Measurements from ENCODE around the gene HEPACAM.

Gene HEPACAM

DNA sequence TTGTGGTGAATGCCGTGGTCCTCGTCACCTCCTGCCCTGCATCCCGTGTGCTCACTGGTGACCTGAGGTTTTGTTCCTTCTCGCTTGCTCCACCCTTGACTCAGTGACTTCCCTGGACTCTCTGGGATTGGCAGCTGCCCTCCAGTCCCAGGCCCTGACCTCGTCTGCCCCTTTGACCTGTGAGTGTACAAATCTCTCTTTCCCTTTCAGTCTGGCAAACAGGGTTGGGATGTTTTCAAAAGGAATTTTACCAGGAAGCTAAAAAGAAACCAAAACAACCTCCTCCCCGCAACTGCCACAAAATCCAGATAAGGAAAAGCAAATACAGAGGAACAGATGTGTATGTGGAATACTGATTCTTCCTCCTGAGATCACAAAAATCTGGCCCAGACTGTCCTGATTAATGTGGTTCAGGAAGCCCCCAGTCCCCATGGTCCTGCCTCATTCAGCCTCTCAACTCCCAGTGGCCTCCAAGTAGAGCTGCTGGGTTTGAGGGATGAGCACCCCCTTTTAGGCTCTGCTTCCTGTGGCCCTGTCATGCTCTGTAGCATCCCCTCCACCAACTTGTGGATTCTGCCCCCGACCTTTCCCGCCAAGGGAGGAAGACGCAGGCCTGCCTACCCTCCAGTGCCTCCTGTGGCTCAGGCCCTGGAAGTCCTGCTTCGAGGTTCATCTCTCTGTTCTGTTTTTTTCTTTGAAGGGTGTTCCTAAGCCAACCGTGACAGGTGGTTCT, 53.3 kb downstream of the HEPACAM start:
- no peak for DNase-seq

DNA sequence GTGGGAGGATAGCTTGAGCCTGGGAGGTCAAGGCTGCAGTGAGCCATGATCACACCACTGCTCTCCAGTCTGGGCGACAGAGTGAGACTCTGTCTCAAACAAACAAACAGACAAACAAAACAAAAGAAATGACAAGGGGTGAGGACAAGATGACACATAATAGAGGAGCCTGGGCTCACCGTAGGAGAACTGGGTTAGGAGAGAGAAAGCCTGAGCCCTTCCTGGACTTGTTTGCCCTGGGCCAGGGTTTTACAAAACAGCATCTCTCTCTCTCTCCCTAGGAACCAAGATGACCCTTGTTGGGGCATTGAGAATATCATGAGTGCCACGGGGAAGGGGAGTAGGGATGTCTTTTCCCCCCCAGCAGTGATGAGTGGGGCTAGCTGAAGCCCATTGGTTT, 54.9 kb downstream of the HEPACAM start:
- DNase-seq, result no peak

DNA sequence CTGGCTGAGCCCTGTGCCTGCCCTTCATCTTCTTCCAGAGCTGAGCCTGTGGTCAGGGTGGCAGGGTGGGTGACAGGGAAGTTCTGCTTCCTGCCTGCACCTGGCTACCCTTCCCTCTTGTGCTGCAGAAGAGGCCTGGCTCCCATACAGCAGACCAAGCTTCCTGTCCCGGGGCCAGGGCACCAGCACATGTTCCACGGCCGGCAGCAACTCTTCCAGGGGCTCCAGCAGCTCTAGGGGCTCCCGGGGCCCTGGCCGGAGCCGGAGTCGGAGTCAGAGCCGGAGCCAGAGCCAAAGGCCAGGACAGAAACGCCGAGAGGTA, 55.6 kb downstream of the HEPACAM start:
- no peak for DNase-seq

DNA sequence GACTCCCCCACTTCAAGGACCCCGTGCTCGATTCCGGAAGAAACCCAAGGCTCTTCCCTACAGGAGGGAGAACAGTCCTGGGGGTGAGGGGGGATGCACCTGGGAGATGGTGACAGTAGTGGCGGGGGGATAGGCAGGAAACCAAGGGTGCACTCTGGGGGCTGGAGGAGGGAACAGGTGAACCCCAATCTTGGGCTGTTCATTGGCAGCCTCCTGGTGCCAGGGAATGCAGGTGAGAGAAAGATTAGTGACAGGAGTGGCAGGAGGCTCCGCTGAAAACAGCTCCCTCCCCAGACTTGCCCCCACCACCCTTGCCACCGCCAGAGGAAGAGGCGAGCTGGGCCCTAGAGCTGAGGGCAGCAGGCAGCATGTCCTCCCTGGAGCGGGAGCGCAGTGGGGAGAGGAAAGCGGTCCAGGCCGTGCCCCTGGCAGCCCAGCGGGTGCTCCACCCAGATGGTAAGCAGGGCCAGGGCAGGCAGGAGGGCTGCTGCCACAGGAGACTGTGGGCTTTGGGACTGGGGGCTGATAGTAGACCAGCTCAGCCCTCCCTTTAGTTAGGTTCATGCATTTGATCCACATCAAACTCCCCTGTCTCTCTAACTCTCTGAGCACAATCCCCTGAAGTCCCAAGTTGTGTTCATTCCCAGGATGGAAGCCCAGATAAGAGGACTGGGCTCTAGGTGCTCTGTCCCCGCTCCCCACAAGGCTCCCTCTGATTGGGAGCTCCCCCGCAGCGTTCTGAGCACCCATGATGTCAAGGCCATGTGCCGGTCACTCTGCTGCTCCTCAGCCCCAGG, 56.2 kb downstream of the HEPACAM start:
- DNase-seq, result no peak

DNA sequence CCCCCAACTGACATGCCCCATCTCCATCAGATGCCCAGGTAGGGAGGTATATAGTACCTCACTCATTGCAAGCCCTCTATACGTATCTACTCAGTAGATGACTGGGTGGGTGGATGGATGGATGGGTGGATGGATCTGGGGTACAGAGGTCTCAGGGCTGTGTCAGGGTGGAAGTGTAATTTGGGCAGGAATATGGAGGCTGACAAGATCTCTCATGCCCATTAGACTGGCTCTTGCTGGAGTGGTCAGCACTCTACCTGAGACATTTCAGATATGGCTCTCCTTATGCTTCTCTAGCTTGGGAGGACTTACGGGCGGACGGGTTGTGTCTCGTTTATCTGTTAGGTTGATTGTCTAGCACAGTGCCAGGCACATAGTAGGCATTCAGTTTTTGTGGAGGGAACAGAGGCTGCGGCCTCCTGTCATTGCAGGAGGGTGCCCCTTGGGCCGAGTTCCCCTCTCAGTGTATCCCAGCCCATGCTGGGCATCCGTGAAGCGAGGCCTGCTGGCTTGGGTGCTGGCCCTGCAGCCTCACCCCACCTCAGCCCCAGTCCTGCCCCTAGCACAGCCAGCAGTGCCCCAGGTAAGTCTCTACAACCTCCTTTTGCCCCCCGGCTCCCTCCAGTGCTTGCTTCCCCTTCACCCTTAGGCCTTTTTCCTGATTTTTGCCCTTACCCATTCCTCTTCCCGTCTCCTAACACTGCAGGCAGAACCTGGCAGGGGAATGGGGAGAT, 56.9 kb downstream of the HEPACAM start:
- no peak for DNase-seq

DNA sequence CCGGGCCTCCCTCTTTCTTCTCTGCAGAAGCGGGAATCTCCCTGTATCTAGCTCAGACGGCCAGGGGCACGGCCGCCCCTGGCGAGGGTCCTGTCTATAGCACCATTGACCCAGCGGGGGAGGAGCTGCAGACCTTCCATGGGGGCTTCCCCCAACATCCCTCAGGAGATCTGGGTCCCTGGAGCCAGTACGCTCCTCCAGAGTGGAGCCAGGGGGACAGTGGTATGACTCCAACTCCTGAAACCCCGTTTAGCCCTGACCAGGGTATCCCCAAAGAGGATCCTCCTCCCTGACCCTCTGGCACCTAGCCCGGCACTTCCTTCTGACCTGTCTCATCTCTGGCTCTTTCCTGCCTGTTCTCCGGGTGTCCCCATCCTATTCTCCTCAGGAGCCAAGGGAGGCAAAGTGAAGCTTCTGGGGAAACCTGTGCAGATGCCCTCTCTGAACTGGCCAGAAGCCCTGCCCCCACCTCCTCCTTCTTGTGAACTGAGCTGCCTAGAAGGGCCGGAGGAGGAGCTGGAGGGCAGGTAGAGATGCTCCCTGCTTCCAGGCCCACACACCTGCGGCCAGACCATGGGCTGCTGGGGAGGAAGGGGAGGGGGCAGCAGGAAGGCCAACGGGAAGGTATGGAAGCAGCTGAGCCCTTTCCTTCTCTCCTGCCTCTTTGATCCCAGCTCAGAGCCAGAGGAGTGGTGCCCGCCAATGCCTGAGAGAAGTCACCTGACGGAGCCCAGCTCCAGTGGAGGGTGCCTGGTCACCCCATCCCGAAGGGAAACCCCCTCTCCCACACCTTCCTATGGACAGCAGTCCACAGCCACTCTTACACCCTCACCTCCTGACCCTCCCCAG, 57.7 kb downstream of the HEPACAM start:
- DNase-seq, result no peak

DNA sequence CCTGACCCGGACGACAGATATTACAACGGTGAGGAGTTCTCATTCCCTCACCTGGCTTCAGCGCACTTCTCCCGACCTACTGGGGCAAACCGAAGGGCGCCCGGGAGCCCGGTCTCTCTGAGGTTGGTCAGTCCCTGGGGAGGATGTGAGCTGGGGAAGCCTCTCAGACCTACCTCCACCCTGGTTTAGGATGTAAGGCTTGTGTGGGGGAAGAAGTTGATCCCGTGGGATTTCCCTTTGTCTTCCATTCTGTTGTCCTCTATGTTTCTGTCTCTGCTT, 58.3 kb downstream of the HEPACAM start:
- DNase-seq, result no peak

DNA sequence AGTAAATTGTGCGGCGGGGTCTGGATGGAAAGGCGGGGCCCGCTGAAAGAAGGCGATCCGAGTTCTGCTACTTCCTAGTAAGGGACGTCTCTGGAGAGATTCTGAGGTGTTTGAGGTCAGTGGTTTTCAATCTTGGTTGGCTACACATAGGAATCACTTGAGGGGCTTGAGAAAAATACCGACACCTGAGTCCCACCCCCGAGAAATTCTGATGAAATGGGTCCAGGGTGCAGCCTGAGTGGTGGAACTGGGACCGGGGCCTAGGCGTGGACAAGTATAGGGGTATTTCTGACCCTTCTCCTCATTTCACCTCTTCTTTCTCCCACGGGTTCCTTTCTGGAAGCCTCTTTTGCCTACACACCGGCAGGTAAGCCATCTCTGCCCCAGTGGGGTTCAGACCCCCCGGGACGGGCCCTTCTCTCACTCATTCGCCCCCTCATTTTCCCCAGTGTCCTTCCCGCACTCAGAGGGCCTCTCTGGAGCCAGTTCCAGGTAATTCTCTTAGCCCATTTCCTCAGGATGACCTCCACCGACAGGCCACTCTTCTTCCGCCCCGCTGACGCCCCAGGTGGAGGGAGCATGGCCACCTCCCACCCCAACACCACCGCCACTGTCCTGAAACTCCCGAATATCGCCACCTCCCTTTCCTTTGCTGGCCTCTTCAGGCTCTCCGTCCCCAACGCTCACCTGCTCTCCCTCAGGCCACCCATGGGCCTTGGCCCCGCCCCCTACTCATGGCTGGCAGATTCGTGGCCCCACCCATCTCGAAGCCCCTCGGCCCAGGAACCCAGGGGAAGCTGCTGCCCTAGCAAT, 58.8 kb downstream of the HEPACAM start:
- DNase-seq, result no peak

DNA sequence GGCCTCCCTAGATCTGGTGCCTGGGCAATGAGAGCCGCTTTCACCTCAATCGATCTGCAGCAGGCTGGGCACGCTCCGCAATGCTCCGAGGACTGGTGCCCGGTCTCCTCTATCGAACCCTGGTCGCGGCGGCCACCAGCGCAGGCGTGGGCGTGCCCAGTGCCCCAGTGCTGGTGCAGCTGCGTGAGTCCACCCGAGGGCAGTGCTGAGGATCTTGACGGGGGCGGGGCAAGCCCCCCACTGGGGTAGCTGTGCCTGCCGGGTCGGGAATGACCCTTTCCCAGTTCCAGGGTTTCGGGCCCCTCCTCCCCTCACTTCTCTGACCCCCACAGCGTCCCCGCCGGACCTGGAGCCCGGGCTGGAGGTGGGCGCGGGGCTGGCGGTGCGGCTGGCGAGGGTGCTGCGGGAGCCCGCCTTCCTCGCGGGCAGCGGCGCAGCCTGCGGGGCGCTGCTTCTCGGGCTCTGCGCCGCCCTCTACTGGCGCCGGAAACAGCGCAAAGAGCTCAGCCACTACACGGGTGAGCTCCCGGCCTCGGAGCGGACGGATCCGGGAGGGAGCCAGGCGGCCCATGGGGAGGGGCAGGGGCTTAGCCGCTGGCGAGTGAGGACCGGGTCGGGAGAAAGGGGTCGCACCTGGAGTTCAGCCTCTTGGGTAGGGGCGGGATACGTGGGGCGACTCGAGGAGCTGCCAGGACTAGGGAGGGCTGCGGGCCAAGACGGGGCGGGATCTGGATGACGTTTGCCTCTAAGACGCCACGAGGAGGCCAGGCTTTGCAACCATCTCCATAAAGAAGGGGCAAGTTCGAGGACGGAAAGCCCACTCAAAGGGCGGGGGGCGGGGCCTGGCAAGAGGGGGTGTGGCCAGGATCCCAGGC, 59.7 kb downstream of the HEPACAM start:
- DNase-seq, result peak; percentile 62

DNA sequence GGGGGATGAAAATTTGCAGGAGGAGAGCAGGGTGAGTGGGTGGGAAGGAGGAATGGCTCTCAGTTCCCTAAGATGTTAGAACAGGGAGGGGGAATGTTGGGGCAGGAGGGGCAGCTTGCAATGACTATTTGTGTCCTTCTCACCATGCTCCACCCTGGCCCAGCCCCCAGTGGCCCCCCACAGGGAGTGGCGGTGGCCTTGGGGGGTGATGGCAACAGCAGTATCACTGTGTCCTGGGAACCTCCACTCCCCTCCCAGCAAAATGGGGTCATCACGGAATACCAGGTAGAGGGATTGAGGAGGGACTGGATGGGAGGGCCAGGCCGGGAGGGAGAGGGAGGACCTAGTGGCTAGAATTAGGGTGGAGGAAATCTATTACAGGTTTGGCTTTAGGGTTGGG, 60.4 kb downstream of the HEPACAM start:
- no peak for DNase-seq

DNA sequence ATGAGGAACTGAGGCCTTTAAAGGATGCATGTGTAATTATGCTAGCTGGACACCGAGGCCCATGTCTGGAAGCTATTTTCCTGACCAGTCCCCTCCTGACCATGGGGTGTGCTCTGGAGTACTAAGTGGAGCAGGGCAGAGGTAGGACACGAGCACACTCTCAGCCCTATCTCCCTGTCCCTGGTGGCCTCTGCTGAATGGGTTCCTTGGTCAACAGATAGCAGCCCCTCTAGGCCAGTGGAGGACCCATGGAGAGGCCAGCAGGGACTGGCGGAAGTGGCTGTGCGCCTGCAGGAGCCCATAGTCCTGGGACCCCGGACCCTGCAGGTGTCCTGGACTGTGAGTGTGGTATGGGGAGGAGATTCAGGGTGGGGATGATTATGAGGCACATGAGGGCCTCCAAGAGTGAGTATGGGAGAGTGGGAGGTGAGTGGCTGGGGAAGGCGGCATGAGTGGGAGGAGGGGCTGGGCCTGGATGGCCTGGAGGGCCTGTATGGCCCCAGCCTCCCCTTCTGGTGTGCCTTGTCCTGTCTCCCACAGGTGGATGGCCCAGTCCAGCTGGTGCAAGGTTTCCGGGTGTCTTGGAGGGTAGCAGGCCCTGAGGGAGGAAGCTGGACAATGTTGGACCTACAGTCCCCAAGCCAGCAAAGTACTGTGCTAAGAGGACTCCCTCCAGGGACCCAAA, 61.1 kb downstream of the HEPACAM start:
- DNase-seq, result no peak

DNA sequence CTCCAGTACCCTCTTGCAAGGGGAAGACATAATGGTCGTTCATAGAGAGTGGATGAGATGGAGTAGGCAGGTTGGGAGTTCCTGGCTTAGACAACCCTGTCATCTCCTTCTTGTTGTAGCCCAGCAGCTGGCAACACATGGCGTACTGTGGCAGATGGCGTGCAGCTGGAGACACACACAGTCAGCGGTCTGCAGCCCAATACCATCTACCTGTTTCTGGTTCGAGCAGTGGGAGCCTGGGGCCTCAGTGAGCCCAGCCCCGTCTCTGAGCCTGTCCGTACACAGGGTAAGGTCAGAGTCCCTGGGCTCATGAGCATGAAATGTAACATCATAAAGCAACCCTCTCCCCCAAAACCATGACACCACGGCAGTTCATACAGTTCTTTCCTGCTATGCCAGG, 61.9 kb downstream of the HEPACAM start:
- no peak for DNase-seq

DNA sequence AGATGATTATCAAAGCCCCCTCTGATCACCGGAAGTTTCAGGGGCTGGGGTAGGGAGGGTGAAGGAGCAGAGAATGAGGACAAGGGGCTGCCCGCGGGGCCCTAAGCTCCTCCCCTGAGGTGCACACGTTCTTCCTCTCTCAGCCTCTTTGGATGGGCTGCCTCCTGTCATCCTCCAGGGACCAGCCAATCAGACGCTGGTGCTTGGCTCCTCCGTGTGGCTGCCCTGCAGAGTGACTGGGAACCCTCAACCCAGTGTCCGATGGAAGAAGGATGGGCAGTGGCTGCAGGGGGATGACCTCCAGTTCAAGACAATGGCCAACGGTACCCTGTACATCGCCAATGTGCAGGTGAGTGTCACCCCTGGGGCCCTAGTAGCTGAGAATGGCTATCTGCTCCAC, 63.1 kb downstream of the HEPACAM start:
- no peak for DNase-seq

DNA sequence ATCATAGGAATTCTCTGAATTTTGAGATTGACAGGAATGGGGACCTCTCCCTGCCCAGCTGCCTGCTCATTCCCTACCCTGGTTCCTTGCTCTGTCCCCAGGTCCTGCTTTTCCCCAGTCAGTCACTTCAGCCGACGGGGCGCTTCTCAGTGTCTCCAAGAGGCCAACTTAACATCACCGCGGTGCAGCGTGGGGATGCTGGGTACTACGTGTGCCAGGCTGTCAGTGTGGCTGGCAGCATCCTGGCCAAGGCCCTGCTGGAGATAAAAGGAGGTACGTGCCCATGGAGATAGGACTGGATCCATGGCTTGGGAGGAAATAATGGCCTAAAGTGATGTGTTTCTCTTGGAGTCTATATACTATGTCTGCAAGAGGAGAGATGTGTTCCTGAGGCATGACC, 63.6 kb downstream of the HEPACAM start:
- no peak for DNase-seq

DNA sequence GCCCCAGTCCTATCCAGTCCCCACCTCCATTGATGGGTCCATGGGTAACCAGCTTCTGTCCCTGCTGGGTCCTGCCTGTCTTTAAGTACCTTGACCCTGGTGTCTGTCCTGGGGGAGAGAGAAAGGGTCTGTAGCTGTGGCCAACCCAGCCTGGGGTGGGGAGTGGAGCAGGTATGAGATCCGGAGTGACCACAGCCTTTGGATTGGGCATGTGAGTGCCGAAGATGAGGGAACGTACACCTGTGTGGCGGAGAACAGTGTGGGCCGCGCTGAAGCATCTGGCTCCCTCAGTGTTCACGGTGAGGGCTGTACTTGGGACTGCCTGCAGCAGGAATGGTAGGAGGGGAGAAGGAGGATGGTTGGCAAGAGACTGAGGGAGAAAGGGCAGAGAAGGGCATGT, 65.4 kb downstream of the HEPACAM start:
- no peak for DNase-seq

DNA sequence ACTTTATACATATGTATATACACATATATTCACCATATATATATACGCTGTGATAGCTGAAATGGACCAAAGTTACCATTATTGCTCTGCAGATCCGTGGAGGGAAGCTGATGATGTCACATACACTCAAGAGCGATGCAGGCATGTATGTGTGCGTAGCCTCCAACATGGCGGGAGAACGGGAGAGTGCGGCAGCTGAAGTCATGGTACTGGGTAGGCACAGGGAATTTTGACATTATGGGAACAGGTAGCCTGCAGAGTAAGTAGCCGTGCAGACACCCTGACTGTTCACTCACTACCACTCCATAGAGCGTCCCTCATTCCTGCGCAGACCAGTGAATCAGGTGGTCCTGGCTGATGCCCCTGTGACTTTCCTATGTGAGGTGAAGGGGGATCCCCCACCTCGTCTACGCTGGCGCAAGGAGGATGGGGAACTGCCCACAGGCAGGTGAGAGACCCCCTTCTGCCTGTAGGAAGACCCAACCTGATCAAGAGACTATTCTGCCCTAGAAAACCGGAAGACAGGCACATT, 65.9 kb downstream of the HEPACAM start:
- no peak for DNase-seq

DNA sequence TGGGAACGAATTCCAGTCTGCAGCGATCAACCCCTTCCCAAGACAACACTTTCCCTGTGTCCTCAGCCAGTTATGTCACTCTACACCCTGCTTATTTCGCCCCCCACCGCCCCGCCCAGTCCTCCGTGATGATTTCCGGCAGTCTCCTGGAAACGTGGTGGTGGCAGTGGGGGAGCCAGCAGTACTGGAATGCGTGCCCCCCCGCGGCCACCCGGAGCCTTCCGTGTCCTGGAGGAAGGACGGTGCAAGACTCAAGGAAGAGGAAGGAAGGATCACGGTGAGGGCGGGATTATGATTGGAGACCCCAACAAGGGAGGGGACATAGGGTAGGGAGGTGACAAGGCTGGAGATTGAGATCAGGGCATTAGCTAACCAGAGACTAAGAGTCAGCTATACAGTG, 66.5 kb downstream of the HEPACAM start:
- no peak for DNase-seq
